ENCODE results near the gene FHIT.

FHIT gene

DNA sequence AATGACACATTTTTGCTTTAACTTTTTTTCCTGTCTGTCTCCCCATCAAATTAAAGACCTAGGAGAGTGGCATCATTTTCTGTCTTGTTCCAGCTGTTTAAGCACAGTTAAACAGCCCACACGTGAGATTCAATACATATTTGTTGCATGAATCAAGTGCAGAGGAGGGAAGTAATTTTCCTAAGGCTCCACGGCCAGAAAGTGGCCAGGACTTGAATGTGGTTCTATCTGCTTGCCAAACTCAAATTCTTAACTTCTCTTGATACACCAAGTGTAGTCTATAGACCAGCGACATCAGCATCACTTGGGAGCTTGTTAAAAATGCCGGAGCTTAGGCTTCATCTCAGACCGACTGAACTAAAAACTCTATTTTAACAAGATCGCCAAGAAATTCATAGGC lies 1476.6 kb downstream of the FHIT start:
- H3K27ac ChIP-seq (ENCODE audit: low read depth, low read length), result no peak overlapping the region
- H3K36me3 ChIP-seq (ENCODE audit: control insufficient read depth, insufficient read depth, low read length), result no peaks in the 10 kb centered on the region
- H3K4me3 ChIP-seq (ENCODE audit: low read length), result no peak overlapping the region
- H3K9ac ChIP-seq (ENCODE audit: low read length), result no peak overlapping the region
- no peaks in the 10 kb centered on the region for H3K4me1 ChIP-seq (ENCODE audit: control insufficient read depth, insufficient read depth, low read length)
- H3K27me3 ChIP-seq (ENCODE audit: control insufficient read depth, insufficient read depth, low read length), result no peaks in the 10 kb centered on the region

- Histone ChIP-seq H3K36me3 (ENCODE audit: control insufficient read depth, insufficient read depth, low read length) (no peaks in the 10 kb centered on the region), H3K27ac (ENCODE audit: low read depth, low read length) (no peak overlapping the region), H3K4me3 (ENCODE audit: low read length) (no peak overlapping the region), H3K27me3 (ENCODE audit: control insufficient read depth, insufficient read depth, low read length) (no peaks in the 10 kb centered on the region), H3K4me1 (ENCODE audit: control insufficient read depth, insufficient read depth, low read length) (no peaks in the 10 kb centered on the region), H3K9ac (ENCODE audit: low read length) (no peak overlapping the region)
Observed at GRCh38 chr3:59774000-59774399, 1477.3 kb downstream of the FHIT start.

- no peaks in the 10 kb centered on the region for H3K4me1 ChIP-seq (ENCODE audit: control insufficient read depth, insufficient read depth, low read length)
Observed at GRCh38 chr3:59772416-59773408, 1478.5 kb downstream of the FHIT start.

GRCh38 chr3:59771768-59772181 lies 1479.5 kb downstream of the FHIT start:
- H3K4me1 ChIP-seq (ENCODE audit: control insufficient read depth, insufficient read depth, low read length), result no peaks in the 10 kb centered on the region
- H3K27me3 ChIP-seq (ENCODE audit: control insufficient read depth, insufficient read depth, low read length), result no peaks in the 10 kb centered on the region
- H3K36me3 ChIP-seq (ENCODE audit: control insufficient read depth, insufficient read depth, low read length), result no peaks in the 10 kb centered on the region
- no peak overlapping the region for H3K27ac ChIP-seq (ENCODE audit: low read depth, low read length)
- H3K4me3 ChIP-seq (ENCODE audit: low read length), result no peak overlapping the region
- H3K9ac ChIP-seq (ENCODE audit: low read length), result no peak overlapping the region

More at GRCh38 chr3:59772416-59773408, 1478.5 kb downstream of the FHIT start:
- Histone ChIP-seq H3K27ac (ENCODE audit: low read depth, low read length) (no peak overlapping the region), H3K4me3 (ENCODE audit: low read length) (no peak overlapping the region), H3K9ac (ENCODE audit: low read length) (no peak overlapping the region), H3K36me3 (ENCODE audit: control insufficient read depth, insufficient read depth, low read length) (no peaks in the 10 kb centered on the region), H3K27me3 (ENCODE audit: control insufficient read depth, insufficient read depth, low read length) (no peaks in the 10 kb centered on the region)

GRCh38 chr3:59769127-59769750 lies 1482.0 kb downstream of the FHIT start:
- no peaks in the 10 kb centered on the region for H3K27me3 ChIP-seq (ENCODE audit: control insufficient read depth, insufficient read depth, low read length)
- H3K4me3 ChIP-seq (ENCODE audit: low read length), result no peak overlapping the region
- H3K27ac ChIP-seq (ENCODE audit: low read depth, low read length), result no peak overlapping the region
- no peak overlapping the region for H3K9ac ChIP-seq (ENCODE audit: low read length)
- H3K36me3 ChIP-seq (ENCODE audit: control insufficient read depth, insufficient read depth, low read length), result no peaks in the 10 kb centered on the region
- no peaks in the 10 kb centered on the region for H3K4me1 ChIP-seq (ENCODE audit: control insufficient read depth, insufficient read depth, low read length)

DNA sequence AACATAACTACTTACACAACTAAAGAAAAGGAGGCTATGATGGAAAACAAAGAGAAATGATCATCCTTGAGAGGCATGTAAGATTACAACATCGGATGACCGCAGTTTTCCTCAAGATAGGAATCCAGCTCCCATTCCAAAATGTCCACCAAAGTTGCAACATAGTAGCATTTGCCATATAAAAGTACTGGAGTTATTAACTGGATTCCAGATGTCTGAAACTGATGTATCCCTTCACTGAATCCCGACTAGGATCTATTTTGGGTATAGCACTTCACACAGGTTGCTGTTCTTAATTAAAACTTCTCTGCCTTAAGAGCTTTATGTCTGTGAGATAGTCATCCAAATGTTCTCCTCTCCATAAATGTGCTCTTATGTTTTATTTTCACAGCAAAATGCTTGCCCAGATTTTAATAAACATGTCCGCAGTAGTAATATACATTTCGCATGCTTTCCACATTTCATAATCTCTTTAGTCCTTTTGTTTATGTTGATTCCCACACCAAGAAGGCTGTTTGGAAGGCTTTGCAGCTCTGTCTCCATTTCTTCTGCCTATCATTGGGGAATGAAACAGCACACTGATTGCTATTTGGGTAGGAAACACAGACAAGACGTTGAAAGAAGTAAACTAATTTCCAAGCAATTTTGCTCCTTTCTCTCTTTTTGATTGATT lies 1484.9 kb downstream of the FHIT start:
- Histone ChIP-seq H3K4me3 (ENCODE audit: low read length) (no peak overlapping the region), H3K9ac (ENCODE audit: low read length) (no peak overlapping the region), H3K27me3 (ENCODE audit: control insufficient read depth, insufficient read depth, low read length) (no peaks in the 10 kb centered on the region), H3K4me1 (ENCODE audit: control insufficient read depth, insufficient read depth, low read length) (no peaks in the 10 kb centered on the region), H3K27ac (ENCODE audit: low read depth, low read length) (no peak overlapping the region), H3K36me3 (ENCODE audit: control insufficient read depth, insufficient read depth, low read length) (no peaks in the 10 kb centered on the region)

- Histone ChIP-seq H3K9ac (ENCODE audit: low read length) (no peak overlapping the region), H3K4me3 (ENCODE audit: low read length) (no peak overlapping the region), H3K36me3 (ENCODE audit: control insufficient read depth, insufficient read depth, low read length) (no peaks in the 10 kb centered on the region), H3K4me1 (ENCODE audit: control insufficient read depth, insufficient read depth, low read length) (no peaks in the 10 kb centered on the region), H3K27me3 (ENCODE audit: control insufficient read depth, insufficient read depth, low read length) (no peaks in the 10 kb centered on the region), H3K27ac (ENCODE audit: low read depth, low read length) (no peak overlapping the region)
Observed at GRCh38 chr3:59764171-59764570, 1487.1 kb downstream of the FHIT start.

- H3K27ac ChIP-seq (ENCODE audit: low read depth, low read length), result no peak overlapping the region
- H3K4me1 ChIP-seq (ENCODE audit: control insufficient read depth, insufficient read depth, low read length), result no peaks in the 10 kb centered on the region
- H3K27me3 ChIP-seq (ENCODE audit: control insufficient read depth, insufficient read depth, low read length), result no peaks in the 10 kb centered on the region
- H3K4me3 ChIP-seq (ENCODE audit: low read length), result no peak overlapping the region
- no peak overlapping the region for H3K9ac ChIP-seq (ENCODE audit: low read length)
- H3K36me3 ChIP-seq (ENCODE audit: control insufficient read depth, insufficient read depth, low read length), result no peaks in the 10 kb centered on the region
Observed at GRCh38 chr3:59762941-59763340, 1488.3 kb downstream of the FHIT start.

- Histone ChIP-seq H3K27ac (ENCODE audit: low read depth, low read length) (no peak overlapping the region), H3K9ac (ENCODE audit: low read length) (no peak overlapping the region), H3K4me1 (ENCODE audit: control insufficient read depth, insufficient read depth, low read length) (no peaks in the 10 kb centered on the region), H3K36me3 (ENCODE audit: control insufficient read depth, insufficient read depth, low read length) (no peaks in the 10 kb centered on the region), H3K4me3 (ENCODE audit: low read length) (no peak overlapping the region), H3K27me3 (ENCODE audit: control insufficient read depth, insufficient read depth, low read length) (no peaks in the 10 kb centered on the region)
Observed at GRCh38 chr3:59759298-59760031, 1491.8 kb downstream of the FHIT start.

DNA sequence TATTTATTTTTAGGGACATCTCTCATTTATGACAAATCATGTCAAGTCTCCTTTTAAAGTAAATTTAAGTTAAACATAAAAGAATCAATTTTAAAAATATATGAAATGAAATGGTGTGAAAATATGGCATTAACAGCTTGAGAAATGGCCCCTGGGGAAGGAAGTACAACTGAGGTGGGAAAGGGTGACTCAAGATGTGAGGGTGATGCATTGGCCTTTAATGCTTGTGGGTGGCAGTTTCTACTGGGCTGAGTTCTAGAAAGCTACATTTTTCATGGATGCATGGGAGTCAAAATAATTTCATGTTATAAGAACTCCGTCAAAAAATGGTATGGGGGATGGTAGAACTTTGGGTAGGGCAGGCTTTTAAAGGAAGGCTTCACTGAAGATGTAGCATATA lies 1492.6 kb downstream of the FHIT start:
- H3K36me3 ChIP-seq (ENCODE audit: control insufficient read depth, insufficient read depth, low read length), result no peaks in the 10 kb centered on the region
- no peaks in the 10 kb centered on the region for H3K27me3 ChIP-seq (ENCODE audit: control insufficient read depth, insufficient read depth, low read length)
- no peaks in the 10 kb centered on the region for H3K4me1 ChIP-seq (ENCODE audit: control insufficient read depth, insufficient read depth, low read length)
- no peak overlapping the region for H3K27ac ChIP-seq (ENCODE audit: low read depth, low read length)
- H3K9ac ChIP-seq (ENCODE audit: low read length), result no peak overlapping the region
- no peak overlapping the region for H3K4me3 ChIP-seq (ENCODE audit: low read length)

GRCh38 chr3:59756934-59757333 lies 1494.3 kb downstream of the FHIT start:
- H3K9ac ChIP-seq (ENCODE audit: low read length), result no peak overlapping the region
- H3K27me3 ChIP-seq (ENCODE audit: control insufficient read depth, insufficient read depth, low read length), result no peaks in the 10 kb centered on the region
- H3K4me1 ChIP-seq (ENCODE audit: control insufficient read depth, insufficient read depth, low read length), result no peaks in the 10 kb centered on the region
- H3K27ac ChIP-seq (ENCODE audit: low read depth, low read length), result no peak overlapping the region
- no peaks in the 10 kb centered on the region for H3K36me3 ChIP-seq (ENCODE audit: control insufficient read depth, insufficient read depth, low read length)
- no peak overlapping the region for H3K4me3 ChIP-seq (ENCODE audit: low read length)

Measured in rectal smooth muscle tissue (tissue), 1 donor.